HUES48 (cell line): ENCODE results near the gene ADCY7.

Experiments used
- H3K27ac ChIP-seq: one replicate; pipeline ENCODE4 v1.7.0; 2013; ENCODE audit warnings: low read depth, low read length, inconsistent platforms
- H3K27me3 ChIP-seq: 2 replicates; pipeline ENCODE4 v1.6.1; 2013; ENCODE audit warnings: mild to moderate bottlenecking, low read length; ENCODE audit not compliant: control insufficient read depth, insufficient read depth
- H3K36me3 ChIP-seq: 2 replicates; pipeline ENCODE4 v1.6.1; 2013; ENCODE audit warnings: low read length; ENCODE audit not compliant: control insufficient read depth, insufficient read depth
- H3K4me1 ChIP-seq: 2 replicates; pipeline ENCODE4 v1.6.1; 2013; ENCODE audit warnings: mild to moderate bottlenecking, low read length; ENCODE audit not compliant: control insufficient read depth, insufficient read depth
- H3K4me3 ChIP-seq: 2 replicates; pipeline ENCODE4 v1.5.1; 2013; ENCODE audit warnings: mild to moderate bottlenecking, low read depth, low read length
- H3K9ac ChIP-seq: 2 replicates; pipeline ENCODE4 v1.6.1; 2013; ENCODE audit warnings: mild to moderate bottlenecking, low read depth, low read length, moderate library complexity
- H3K9me3 ChIP-seq: 2 replicates; pipeline ENCODE4 v1.6.1; 2013; ENCODE audit warnings: low read length; ENCODE audit not compliant: control insufficient read depth, insufficient read depth

The ADCY7 gene

GRCh38 chr16:50310308-50311133, 44.2 kb downstream of the ADCY7 start:
- Histone ChIP-seq H3K9ac (no peak overlapping the region), H3K4me3 (no peak overlapping the region), H3K9me3 (no peaks in the 10 kb centered on the region), H3K27me3 (no peaks in the 10 kb centered on the region), H3K4me1 (no peaks in the 10 kb centered on the region), H3K36me3 (peaks cover 23% of the 10 kb centered on the region), H3K27ac (no peak overlapping the region)

GRCh38 chr16:50311134-50311528, 44.8 kb downstream of the ADCY7 start:
- H3K9me3 ChIP-seq, result no peaks in the 10 kb centered on the region

DNA sequence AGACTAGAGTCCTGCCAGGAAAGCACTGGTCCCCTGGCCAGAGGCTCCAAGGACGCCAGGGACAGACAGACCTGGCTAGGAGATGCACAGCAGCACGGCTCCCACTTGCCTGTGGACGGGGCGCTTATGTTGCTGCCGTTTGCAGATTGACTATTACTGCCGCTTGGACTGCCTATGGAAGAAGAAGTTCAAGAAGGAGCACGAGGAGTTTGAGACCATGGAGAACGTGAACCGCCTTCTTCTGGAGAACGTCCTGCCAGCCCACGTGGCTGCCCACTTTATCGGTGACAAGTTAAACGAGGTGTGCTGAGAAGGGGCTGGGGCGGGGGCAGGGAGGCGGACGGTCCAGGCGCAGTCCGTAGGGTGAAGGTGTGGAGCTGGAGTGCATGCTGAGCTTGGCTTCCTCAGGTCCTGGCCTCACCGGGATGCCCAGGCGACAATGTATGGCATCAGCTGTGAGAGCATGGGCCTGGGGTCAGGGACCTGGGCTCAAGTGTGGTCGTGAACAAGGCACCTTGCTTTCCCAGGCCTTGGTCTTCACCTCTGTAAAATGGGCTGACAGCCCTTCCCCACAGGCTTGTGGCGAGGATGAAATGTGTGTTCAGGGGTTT, 45.6 kb downstream of the ADCY7 start:
- peaks cover 37% of the 10 kb centered on the region for H3K36me3 ChIP-seq
- no peak overlapping the region for H3K4me3 ChIP-seq
- H3K4me1 ChIP-seq, result no peaks in the 10 kb centered on the region
- H3K27me3 ChIP-seq, result no peaks in the 10 kb centered on the region
- no peaks in the 10 kb centered on the region for H3K9me3 ChIP-seq
- no peak overlapping the region for H3K27ac ChIP-seq
- no peak overlapping the region for H3K9ac ChIP-seq

More at GRCh38 chr16:50311134-50311528, 44.8 kb downstream of the ADCY7 start:
- no peak overlapping the region for H3K27ac ChIP-seq
- no peaks in the 10 kb centered on the region for H3K27me3 ChIP-seq
- H3K4me3 ChIP-seq, result no peak overlapping the region
- H3K9ac ChIP-seq, result no peak overlapping the region
- peaks cover 29% of the 10 kb centered on the region for H3K36me3 ChIP-seq
- H3K4me1 ChIP-seq, result no peaks in the 10 kb centered on the region

GRCh38 chr16:50313596-50314478, 47.5 kb downstream of the ADCY7 start:
- H3K9ac ChIP-seq, result no peak overlapping the region
- no peaks in the 10 kb centered on the region for H3K4me1 ChIP-seq
- no peaks in the 10 kb centered on the region for H3K27me3 ChIP-seq
- no peak overlapping the region for H3K4me3 ChIP-seq
- H3K27ac ChIP-seq, result peak overlapping the region; percentile 75
- peaks cover 55% of the 10 kb centered on the region for H3K36me3 ChIP-seq
- no peaks in the 10 kb centered on the region for H3K9me3 ChIP-seq

DNA sequence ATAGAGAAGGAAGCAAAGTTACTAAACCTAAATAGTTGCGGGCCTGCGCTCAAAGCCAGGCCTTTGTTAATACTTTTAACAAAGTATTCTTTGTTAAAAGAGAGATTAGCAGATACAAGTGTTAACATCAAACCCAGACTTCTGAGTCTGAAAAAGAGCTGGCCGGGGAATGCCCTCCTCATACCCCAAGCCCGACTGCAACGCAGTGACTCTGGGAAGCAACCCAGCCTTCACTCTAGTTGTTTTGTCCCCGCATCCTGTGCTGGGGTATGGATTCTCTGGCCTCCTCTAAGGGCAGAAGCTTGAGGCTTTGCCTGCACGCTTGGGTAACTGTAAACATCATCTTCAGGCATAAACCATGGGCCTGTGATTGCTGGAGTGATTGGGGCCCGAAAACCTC, 48.3 kb downstream of the ADCY7 start:
- H3K4me1 ChIP-seq, result no peaks in the 10 kb centered on the region
- H3K9me3 ChIP-seq, result no peaks in the 10 kb centered on the region
- no peak overlapping the region for H3K27ac ChIP-seq
- H3K27me3 ChIP-seq, result no peaks in the 10 kb centered on the region
- no peak overlapping the region for H3K9ac ChIP-seq
- H3K4me3 ChIP-seq, result no peak overlapping the region
- peaks cover 64% of the 10 kb centered on the region for H3K36me3 ChIP-seq

- Histone ChIP-seq H3K9ac (no peak overlapping the region), H3K9me3 (no peaks in the 10 kb centered on the region), H3K4me1 (no peaks in the 10 kb centered on the region), H3K27ac (no peak overlapping the region), H3K4me3 (no peak overlapping the region), H3K27me3 (no peaks in the 10 kb centered on the region), H3K36me3 (peaks cover 72% of the 10 kb centered on the region)
Measured at GRCh38 chr16:50315346-50315997, 49.1 kb downstream of the ADCY7 start.

DNA sequence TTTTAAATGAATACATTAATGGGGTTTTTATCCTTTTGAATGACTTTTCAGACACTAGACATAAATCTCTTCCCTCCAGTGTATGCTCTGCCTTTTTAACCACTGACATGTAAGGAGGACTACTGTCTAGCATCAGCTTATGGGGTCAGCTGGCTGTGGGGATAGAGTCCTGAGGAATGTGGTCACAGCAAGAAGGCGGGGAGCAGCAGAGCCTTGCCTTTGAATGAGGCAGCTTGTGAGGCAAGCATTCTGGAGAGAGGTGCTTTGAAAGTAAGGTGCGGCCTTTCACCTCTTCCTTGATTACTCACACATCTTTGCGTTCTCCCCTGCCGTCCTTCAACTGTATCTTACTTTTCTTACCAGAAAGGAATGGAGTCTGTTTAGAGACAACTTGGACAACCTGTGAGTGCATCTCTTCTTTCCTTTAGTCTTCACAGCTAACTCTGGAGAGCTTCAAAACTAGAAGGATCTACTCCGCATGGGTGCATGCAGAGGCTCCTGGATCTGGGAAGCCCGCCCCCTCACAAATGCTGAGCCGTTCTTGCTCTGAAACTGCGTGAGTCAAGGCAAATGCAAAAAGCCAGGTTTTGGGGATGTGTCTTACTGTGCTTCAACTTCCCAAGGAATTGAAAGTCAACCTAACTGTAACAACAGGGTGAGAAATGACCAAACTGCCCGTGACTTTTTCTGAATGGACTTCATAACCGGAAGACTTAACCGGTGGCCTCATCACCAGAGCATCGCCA, 49.9 kb downstream of the ADCY7 start:
- H3K9ac ChIP-seq, result no peak overlapping the region
- no peak overlapping the region for H3K27ac ChIP-seq
- H3K9me3 ChIP-seq, result no peaks in the 10 kb centered on the region
- H3K4me1 ChIP-seq, result no peaks in the 10 kb centered on the region
- no peaks in the 10 kb centered on the region for H3K27me3 ChIP-seq
- no peak overlapping the region for H3K4me3 ChIP-seq
- H3K36me3 ChIP-seq, result peaks cover 79% of the 10 kb centered on the region

- no peaks in the 10 kb centered on the region for H3K4me1 ChIP-seq
- H3K9ac ChIP-seq, result no peak overlapping the region
- no peak overlapping the region for H3K27ac ChIP-seq
- H3K9me3 ChIP-seq, result no peaks in the 10 kb centered on the region
- H3K4me3 ChIP-seq, result no peak overlapping the region
- H3K27me3 ChIP-seq, result no peaks in the 10 kb centered on the region
- peaks cover 86% of the 10 kb centered on the region for H3K36me3 ChIP-seq
Measured at GRCh38 chr16:50316848-50317630, 50.7 kb downstream of the ADCY7 start.

- no peaks in the 10 kb centered on the region for H3K27me3 ChIP-seq
- H3K27ac ChIP-seq, result no peak overlapping the region
- no peaks in the 10 kb centered on the region for H3K4me1 ChIP-seq
- H3K9ac ChIP-seq, result no peak overlapping the region
- H3K4me3 ChIP-seq, result no peak overlapping the region
- peaks cover 98% of the 10 kb centered on the region for H3K36me3 ChIP-seq
- H3K9me3 ChIP-seq, result no peaks in the 10 kb centered on the region
Measured at GRCh38 chr16:50318796-50319578, 52.6 kb downstream of the ADCY7 start.
